Epidermal melanocyte (primary cell): ENCODE data around the gene CAMK2D.

Source experiments
- DNase-seq: peaks from one replicate; pipeline ENCODE4 v3.0.0; 2011; ENCODE audit warnings: low spot score; ENCODE audit not compliant: insufficient read length

CAMK2D gene

DNA sequence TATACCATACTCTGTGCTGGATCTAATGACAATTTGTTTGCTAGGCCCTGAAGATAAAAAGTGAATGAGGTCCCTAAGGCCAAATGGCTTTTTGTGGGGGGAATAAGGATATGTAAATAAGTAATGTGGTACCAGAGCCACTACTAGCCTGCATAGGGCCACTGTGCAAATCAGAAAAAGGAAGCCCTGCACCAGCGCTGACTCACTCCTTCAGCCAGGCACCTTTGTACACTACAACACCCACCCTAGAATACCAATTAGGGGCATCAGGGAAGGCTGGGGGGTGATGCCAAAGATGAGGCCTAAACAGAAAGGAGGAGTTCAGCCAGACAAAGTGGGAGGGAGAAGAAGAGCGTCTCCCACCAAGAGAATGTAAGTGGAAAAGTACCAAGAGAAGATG is 122.2 kb downstream of the CAMK2D start:
- no peak for DNase-seq

DNA sequence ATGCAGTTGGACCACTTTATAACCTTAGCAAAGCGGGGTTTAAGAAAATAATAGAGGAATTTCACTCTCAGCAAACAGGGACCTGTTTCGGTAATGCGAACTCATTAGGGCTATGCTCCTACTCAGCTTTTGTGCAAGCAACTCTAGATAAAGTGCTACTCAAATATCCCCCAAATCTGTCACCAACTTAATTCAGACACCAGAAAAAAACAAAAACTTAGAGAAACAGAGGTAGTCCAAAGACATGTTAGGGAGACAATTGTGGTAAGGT is 123.0 kb downstream of the CAMK2D start:
- DNase-seq: no peak

DNA sequence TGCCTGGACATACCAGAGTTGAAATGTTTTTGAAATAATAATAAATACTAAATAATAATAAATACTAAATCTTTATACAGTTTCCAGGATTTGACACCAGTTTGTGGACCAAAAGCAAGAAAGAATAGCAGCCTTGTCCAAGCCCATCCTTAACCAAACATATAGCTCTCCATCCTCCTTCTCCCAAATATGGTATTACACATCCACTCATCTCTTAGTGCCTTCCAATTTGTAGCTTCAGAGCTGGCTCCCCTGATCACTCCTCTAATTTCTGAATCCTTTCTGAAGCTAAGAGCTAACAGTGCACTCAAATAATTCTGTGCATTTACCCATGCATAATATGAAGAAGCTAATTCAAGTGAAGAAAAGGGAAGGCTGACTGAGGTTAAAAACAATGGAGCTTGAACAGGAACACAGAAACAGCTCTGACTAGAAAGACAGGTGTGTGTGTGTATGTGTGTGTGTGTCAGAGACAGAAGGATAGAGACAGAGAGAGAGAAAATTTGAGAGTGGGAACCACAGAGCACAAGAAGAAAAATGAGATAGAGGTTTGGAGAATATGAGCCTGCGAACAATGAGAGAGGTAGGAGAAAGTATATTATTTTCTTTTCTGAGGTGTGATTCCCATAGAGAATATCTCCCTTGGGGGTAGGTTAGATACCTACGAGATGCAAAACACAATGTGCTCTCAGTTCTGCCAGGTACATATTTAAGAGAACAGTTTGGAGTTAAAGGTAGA is 123.5 kb downstream of the CAMK2D start:
- no peak for DNase-seq

GRCh38 chr4:113637363-113637762 is 124.2 kb downstream of the CAMK2D start:
- no peak for DNase-seq

DNA sequence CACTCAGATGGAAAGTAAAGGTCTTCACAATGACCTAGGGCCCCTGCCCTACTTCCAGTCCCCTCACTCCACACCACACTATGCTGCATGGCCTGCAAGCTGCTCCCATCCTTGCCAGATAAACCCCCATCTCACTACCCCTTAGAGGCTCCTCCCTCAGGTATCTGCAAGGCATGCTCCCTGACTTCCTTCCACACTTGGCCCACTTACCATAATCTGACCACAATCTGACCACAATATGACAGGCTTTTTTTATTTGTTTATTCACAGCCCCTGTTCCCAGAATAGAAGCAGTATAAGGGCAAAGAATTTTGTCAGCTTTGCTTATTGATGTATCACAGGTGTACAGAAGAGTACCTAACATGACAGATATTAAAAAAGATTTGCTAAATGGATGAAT is 124.7 kb downstream of the CAMK2D start:
- no peak for DNase-seq

- DNase-seq: no peak
Observed at GRCh38 chr4:113636438-113636818, 125.1 kb downstream of the CAMK2D start.

DNA sequence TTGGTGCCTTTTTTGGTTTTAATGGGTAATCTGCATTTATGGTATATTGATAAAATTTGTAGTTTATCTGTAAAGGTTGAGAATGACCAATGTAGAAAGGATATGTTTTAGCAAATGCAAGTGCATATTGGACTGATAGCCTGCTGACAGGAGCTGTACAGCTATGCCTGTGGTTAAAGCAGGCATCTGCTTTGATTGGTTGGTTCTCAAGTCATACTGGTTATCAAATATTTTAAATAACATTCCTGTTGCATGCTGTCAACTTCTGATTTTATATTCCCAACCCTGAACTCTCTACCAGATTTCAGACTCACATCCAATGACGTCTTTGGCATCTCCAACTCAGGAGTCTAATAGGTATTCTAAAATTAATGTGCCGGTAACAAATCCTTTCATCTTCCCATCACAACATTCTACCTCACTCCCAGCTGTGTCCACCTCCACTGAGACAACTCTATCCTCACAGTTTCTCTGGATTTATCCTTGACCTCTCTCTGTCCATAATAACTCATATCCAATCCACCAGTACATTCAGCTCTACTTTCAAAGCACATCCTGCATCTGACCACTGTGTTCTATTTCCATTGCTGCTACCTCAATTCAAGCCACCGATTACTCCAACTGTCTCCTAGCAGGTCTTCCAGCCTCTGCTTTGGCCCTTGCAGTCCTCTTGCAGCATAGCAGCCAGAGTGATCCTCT is 125.7 kb downstream of the CAMK2D start:
- DNase-seq: no peak

- no peak for DNase-seq
Observed at GRCh38 chr4:113634081-113634969, 127.2 kb downstream of the CAMK2D start.

GRCh38 chr4:113633467-113633866 is 128.1 kb downstream of the CAMK2D start:
- no peak for DNase-seq

DNA sequence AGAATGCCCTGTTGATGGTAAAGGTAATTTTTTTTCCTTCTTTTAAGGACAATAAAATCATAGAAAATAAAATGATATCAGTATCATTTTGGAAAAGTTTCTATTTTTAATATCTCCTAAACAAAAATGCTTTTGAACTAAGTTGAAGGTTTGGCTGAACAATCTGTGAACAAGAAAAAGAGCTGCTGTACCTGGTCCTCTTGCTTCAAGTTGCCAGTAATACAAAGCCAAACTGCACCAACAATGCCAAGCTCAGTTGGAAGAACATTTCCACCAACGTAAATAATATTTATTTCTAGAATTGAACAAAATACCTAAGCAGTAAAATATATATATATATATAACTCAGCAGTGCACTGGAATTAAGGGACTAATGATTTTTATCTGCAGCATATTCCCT is 132.8 kb downstream of the CAMK2D start:
- DNase-seq: no peak

- no peak for DNase-seq
Observed at GRCh38 chr4:113627321-113627720, 134.2 kb downstream of the CAMK2D start.

DNA sequence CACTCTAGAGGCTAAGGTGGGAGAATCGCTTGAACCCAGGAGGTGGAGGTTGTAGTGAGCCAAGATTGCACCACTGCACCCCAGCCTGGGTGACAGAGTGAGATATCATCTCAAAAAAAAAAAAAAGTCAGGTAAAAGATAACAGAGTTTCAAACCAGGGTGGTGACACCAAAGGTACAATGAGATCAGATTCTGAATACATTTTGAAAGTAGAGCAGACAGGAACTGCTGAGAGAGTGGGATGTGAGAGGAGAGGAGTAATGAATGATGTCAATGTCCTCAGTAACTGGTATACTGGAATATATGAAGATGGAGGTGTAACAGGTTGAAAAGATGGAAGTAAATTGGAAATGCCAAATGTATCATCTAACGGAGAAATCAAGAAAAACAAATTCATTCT is 135.6 kb downstream of the CAMK2D start:
- DNase-seq: no peak

DNA sequence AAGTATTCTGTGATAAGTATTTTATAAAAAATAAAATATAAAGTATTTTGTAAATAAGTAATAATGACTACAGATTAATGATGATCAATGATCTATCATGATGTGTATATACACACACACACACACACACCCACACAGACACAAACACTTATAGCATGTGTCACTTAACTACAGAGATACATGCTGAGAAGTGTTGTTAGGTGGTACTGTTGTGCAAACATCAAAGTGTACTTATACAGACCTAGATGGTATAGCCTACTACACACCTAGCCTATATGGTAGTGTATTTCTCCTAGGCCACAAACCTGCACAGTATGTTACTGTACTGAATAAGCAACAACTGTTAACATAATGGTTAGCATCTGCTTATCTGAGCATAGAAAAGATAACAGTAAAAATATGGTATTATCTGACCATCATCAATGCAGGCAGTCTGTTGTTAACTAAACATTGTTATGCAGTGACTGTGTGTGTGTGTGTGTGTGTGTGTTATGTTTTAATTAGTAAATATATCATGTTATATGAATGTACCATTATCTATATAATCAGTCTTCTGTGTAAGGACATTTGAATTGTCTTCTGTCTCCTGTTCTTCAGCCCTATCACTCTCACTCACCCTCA is 138.2 kb downstream of the CAMK2D start:
- DNase-seq: no peak

- no peak for DNase-seq
Observed at GRCh38 chr4:113621633-113622032, 139.9 kb downstream of the CAMK2D start.

- no peak for DNase-seq
Observed at GRCh38 chr4:113620032-113620431, 141.5 kb downstream of the CAMK2D start.

DNA sequence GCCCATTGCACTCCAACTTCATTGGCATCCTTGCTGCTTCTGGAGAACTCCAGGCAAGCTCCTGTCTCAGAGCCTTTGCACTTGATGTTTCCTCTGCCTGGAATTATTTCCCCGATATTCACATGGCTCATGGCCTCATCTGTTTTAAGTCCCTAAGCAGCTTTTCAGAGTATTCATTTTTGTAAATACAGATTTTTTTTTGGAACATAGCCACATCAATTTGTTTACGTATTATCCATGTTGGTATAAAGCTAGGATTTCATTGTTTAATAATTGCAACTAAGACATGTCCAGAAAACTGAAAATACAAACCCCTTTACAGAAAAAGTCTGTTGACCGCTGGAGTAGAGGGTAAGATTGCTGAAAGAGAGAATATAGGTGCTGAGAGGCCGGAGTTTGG is 142.0 kb downstream of the CAMK2D start:
- DNase-seq: no peak

DNA sequence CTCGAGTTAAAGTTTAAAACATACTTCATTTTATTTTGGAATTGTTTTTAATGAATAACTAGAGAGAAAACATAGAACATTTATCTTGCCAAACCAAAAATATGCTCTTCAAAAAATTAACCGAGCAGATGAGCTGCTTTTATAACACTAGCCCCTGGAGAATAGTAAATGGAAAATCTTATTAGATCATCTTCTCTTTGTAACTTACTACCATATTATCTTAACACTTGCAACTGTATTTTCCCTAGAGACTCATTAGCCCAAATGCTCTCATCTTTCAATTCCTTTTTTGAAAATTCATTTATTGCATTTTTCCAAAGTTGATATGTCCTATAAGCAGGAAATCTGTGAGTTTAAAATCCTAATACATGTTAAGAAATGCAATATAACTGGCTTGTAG is 143.3 kb downstream of the CAMK2D start:
- DNase-seq: no peak

DNA sequence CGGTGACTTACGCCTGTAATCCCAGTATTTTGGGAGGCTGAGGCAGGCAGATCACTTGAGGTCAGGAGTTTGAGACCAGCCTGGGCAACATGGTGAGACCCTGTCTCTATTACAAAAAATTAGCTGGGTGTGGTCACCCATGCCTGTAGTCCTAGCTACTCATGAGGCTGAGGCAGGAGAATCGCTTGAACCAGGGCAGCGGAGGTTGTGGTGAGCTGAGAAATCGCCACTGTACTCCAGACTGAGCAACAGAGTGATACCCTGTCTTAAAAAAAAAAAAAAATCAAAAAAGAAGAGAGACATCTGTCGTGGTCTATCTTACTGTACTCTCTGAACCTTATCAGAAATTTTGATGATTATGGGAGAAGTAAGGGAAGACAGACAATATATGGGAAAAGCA is 144.3 kb downstream of the CAMK2D start:
- DNase-seq: no peak

DNA sequence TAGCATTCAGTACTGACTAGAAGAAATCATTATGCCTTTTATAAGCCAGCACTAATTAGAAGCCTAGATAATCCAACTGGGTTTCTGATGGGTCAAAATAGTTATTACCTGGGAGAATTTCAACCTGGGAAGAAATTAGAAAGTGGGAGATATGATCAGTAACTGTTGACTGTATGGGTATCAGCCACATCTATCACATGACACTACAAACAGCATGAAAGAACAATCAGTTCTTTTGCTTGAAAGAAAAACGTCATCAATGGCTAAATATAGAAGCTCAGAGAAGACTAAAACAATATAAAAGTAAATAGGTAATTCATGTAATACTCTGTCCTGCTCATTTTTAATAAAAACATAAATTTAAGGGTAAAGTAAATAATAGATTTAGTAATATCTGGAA is 145.1 kb downstream of the CAMK2D start:
- DNase-seq: no peak

GRCh38 chr4:113614414-113614813 is 147.1 kb downstream of the CAMK2D start:
- no peak for DNase-seq

DNA sequence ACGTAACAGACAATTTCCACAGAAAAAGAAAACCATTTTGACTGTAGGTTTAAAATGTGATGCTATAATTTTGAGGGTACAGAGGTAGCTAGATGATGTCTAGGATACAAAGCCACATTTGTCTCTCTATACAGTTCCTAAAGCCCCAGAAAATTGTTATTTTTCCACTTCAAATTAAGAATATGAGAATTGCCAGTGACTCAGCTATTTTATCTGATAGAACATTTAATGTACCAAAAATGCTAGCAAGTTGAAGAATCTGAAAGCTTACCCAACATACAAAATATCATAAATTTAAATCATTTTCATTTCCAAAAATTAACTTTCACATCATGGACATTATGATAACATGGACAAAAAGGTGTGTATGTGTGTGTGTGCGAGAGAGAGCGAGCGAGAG is 148.0 kb downstream of the CAMK2D start:
- DNase-seq: no peak

DNA sequence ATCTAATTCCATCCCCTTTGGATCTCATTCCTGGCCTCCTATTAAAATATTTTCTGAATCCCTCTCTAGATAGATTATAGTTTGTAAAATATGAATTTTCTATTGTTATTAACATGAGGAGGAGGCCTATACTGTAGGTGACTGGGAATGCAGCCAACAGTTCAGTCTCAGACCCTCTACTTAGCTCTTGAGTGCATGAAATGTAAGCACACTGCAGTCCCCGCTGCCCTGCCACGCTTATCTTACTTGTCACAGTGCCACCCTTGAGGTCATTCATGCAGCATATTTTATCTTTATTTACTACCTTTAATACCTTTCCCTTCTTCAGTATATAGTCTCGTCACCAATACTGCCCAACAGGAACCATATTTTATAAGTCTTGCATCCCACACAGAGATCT is 151.0 kb downstream of the CAMK2D start:
- no peak for DNase-seq
